OCI-LY7 (cell line): ENCODE measurements around the gene ODC1. TPM values are rescaled to one million over a fixed set of nuclear protein-coding genes. Genes with fewer than 3 reads are reported as not detected.
"Not testable (repeated sequence)": the region's sequence is repeated elsewhere in the genome, so short reads cannot be mapped to it uniquely, and the experiment has no call there.

Source experiments
- BruUV-seq: library from RNA; stranded (reverse); fragments of 400-500 nt; replicated peaks from 2 replicates; lab custom pipeline; 2021; lab: Mats Ljungman, UMichigan
- CTCF ChIA-PET: fragments of 300-600 bp; sonication (Branson Sonifier 250); formaldehyde crosslinking; loops from one replicate; lab custom pipeline; 2022; ENCODE audit warnings: antibody characterized with exemption; ENCODE audit not compliant: unreplicated experiment; lab: Charles Lee
- POLR2A ChIA-PET: fragments of 300-600 bp; sonication (Branson Sonifier 250); formaldehyde crosslinking; loops from one replicate; lab custom pipeline; 2022; ENCODE audit warnings: antibody characterized with exemption; lab: Charles Lee
- DNase-seq: peaks from one replicate; pipeline ENCODE4 v3.0.0-alpha.2; 2015; ENCODE audit warnings: low spot score
- H2AFZ ChIP-seq: fragments of 200-600 bp; sonication (generic), shearing (Covaris generic); 2 replicates; pipeline ENCODE4 v1.6.1; 2014; ENCODE audit warnings: mild to moderate bottlenecking, antibody characterized with exemption, low read length, moderate library complexity
- H3K27ac ChIP-seq: fragments of 200-600 bp; sonication (generic); 2 replicates; pipeline ENCODE4 v1.5.1; 2014; ENCODE audit warnings: mixed run types, low read depth, mild to moderate bottlenecking, moderate library complexity, low read length, inconsistent platforms; ENCODE audit not compliant: poor library complexity, severe bottlenecking
- H3K36me3 ChIP-seq: fragments of 200-600 bp; sonication (generic); 2 replicates; pipeline ENCODE4 v1.6.1; 2014; ENCODE audit warnings: mild to moderate bottlenecking, antibody characterized with exemption, low read length, moderate library complexity, mixed read lengths; ENCODE audit not compliant: insufficient read depth
- H3K4me1 ChIP-seq: fragments of 200-600 bp; sonication (generic); 2 replicates; pipeline ENCODE4 v1.5.1; 2014; ENCODE audit warnings: mild to moderate bottlenecking, low read length; ENCODE audit not compliant: insufficient read depth, poor library complexity, severe bottlenecking
- H3K4me2 ChIP-seq: fragments of 200-600 bp; sonication (generic); 2 replicates; pipeline ENCODE4 v1.6.1; 2014; ENCODE audit warnings: mild to moderate bottlenecking, low read length
- H3K4me3 ChIP-seq: fragments of 200-600 bp; sonication (generic); 2 replicates; pipeline ENCODE4 v1.5.1; 2014; ENCODE audit warnings: mild to moderate bottlenecking, low read depth, low read length; ENCODE audit not compliant: poor library complexity, severe bottlenecking
- H3K79me2 ChIP-seq: fragments of 200-600 bp; sonication (generic); 2 replicates; pipeline ENCODE4 v1.6.1; 2016; ENCODE audit warnings: low read depth, mild to moderate bottlenecking, low read length, moderate library complexity, mixed read lengths; ENCODE audit not compliant: insufficient read depth
- H3K9me2 ChIP-seq: fragments of 200-600 bp; sonication (generic); 2 replicates; pipeline ENCODE4 v1.6.1; 2016; ENCODE audit warnings: mild to moderate bottlenecking, low read length, mixed read lengths; ENCODE audit not compliant: insufficient read depth
- H3K9me3 ChIP-seq: fragments of 200-600 bp; sonication (generic); 2 replicates; pipeline ENCODE4 v1.6.1; 2014; ENCODE audit warnings: mild to moderate bottlenecking, mixed run types, low read length, mixed read lengths
- H4K20me1 ChIP-seq: fragments of 200-600 bp; sonication (generic); 2 replicates; pipeline ENCODE4 v1.6.1; 2014; ENCODE audit warnings: mild to moderate bottlenecking, antibody characterized with exemption, low read length, moderate library complexity, mixed read lengths; ENCODE audit not compliant: insufficient read depth
- EZH2phosphoT487 ChIP-seq: fragments of 200-600 bp; sonication (generic); IDR thresholded peaks from 2 replicates; pipeline ENCODE4 v1.6.1; 2018; ENCODE audit warnings: low read depth, borderline replicate concordance, mild to moderate bottlenecking, mixed run types, antibody characterized with exemption, low read length, moderate library complexity, mixed read lengths
- intact Hi-C: fragments of 100-400 bp; cut with micrococcal nuclease; formaldehyde crosslinking; loops from one replicate; pipeline ENCODE4 v1.10.0; 2022; ENCODE audit not compliant: unreplicated experiment
- total RNA-seq, 2 experiments: library from RNA; depleted of rRNA in 1 of 2; stranded (reverse); fragments of >200 nt in 1 of 2; shearing (Covaris generic) in 1 of 2; gene quantifications; 2 replicates each; pipeline ENCODE4 v1.2.3, GENCODE V29; 2014 to 2022
- TF ChIP-seq, protein P1 (sequence below): fragments of 200-600 bp; sonication (generic); conservative IDR thresholded peaks from 2 replicates; pipeline ENCODE4 v1.5.1; 2014; ENCODE audit warnings: mild to moderate bottlenecking, antibody characterized with exemption, low read length, moderate library complexity, mixed read lengths

Gene ODC1
- total RNA-seq, 2 experiments from 2014 or later = 256 to 273 TPM

DNA sequence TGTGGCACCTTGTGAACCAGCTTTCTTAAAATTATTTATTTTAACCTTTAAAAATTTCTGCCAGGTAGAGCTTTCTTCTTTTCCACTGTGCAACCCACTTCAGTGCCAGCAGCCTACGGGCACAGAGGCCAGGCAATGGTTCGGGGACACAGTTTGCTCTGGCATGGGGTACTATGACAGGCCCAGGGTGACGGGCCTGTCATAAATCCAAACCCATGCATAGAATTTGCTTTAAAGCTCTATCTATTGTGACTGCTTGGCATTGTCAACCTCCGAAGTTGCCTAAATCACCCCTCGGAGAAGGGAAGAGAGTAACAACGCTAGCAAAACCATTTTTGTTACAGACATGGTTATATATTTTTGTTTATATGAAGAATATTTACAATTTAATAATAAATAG is 1.5 kb downstream of the ODC1 start:
- Histone ChIP-seq H3K79me2 (peaks cover 50% of the 10 kb centered on the region), H4K20me1 (peaks cover 47% of the 10 kb centered on the region), H3K4me1 (peaks cover 26% of the 10 kb centered on the region), H3K4me3 (peak overlapping the region; percentile 88), H2AFZ (no peak overlapping the region), H3K27ac (peak overlapping the region; percentile 74), H3K9me3 (no peaks in the 10 kb centered on the region), H3K36me3 (peaks cover 53% of the 10 kb centered on the region), H3K9me2 (no peaks in the 10 kb centered on the region), H3K4me2 (peak overlapping the region; percentile 92)
- intact Hi-C loops = loop anchor here (5.0 to 10.0 kb wide), 7 partner anchors 69 to 1306 kb away; partner anchors contain the start of genes GRHL1, KLF11, PDIA6 and TAF1B
- no TSS peak for BruUV-seq
- CTCF ChIA-PET = no interaction called here
- TF ChIP-seq, protein P1, sequence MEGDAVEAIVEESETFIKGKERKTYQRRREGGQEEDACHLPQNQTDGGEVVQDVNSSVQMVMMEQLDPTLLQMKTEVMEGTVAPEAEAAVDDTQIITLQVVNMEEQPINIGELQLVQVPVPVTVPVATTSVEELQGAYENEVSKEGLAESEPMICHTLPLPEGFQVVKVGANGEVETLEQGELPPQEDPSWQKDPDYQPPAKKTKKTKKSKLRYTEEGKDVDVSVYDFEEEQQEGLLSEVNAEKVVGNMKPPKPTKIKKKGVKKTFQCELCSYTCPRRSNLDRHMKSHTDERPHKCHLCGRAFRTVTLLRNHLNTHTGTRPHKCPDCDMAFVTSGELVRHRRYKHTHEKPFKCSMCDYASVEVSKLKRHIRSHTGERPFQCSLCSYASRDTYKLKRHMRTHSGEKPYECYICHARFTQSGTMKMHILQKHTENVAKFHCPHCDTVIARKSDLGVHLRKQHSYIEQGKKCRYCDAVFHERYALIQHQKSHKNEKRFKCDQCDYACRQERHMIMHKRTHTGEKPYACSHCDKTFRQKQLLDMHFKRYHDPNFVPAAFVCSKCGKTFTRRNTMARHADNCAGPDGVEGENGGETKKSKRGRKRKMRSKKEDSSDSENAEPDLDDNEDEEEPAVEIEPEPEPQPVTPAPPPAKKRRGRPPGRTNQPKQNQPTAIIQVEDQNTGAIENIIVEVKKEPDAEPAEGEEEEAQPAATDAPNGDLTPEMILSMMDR = no peak
- TF ChIP-seq EZH2phosphoT487 = no peak
- POLR2A ChIA-PET = interaction anchor here (0.8 to 2.5 kb wide), 6 partner anchors 9 to 327 kb away, joined by 3 to 11 read pairs (median 4); no protein-coding TSS in a partner anchor
- peak; percentile 37 for DNase-seq

DNA sequence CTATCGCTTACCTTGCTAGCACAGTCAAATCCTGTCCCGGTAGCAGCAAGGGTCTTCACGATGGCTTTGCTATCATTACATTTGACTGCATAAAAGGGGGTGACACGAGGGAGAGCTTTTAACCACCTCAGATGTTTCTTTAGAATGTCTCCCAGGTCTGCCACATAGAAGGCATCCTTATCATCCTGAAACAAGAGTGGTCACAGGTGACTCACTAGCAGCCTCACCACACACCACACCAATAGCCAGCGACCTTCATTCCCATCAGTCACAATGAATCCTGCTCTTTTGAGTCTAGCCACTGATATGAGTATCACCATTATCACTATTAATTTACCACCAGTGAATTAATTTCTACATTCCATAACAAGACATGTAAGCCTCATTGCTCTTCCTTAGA is 3.7 kb downstream of the ODC1 start:
- H3K4me3 ChIP-seq = peak overlapping the region; percentile 88
- H3K9me3 ChIP-seq = no peaks in the 10 kb centered on the region
- peaks cover 50% of the 10 kb centered on the region for H3K79me2 ChIP-seq
- POLR2A ChIA-PET = interaction anchor here (0.7 to 1.4 kb wide), 3 partner anchors 9 to 236 kb away, joined by 4 to 7 read pairs (median 5); no protein-coding TSS in a partner anchor
- no peak for DNase-seq
- peaks cover 23% of the 10 kb centered on the region for H3K4me1 ChIP-seq
- TF ChIP-seq EZH2phosphoT487 = no peak
- TF ChIP-seq, protein P1 = no peak
- H3K9me2 ChIP-seq = no peaks in the 10 kb centered on the region
- CTCF ChIA-PET = interaction anchor here (1.5 kb wide), 1 partner anchor 9 kb away, joined by 8 read pairs; no protein-coding TSS in a partner anchor
- H2AFZ ChIP-seq = no peak overlapping the region
- peak overlapping the region; percentile 92 for H3K4me2 ChIP-seq
- intact Hi-C loops = loop anchor here (10.0 kb wide), 3 partner anchors 400 to 600 kb away; partner anchors contain the start of genes GRHL1, KLF11 and TAF1B
- H3K36me3 ChIP-seq = peaks cover 75% of the 10 kb centered on the region
- H4K20me1 ChIP-seq = peaks cover 47% of the 10 kb centered on the region
- BruUV-seq = no TSS peak
- H3K27ac ChIP-seq = peak overlapping the region; percentile 74

DNA sequence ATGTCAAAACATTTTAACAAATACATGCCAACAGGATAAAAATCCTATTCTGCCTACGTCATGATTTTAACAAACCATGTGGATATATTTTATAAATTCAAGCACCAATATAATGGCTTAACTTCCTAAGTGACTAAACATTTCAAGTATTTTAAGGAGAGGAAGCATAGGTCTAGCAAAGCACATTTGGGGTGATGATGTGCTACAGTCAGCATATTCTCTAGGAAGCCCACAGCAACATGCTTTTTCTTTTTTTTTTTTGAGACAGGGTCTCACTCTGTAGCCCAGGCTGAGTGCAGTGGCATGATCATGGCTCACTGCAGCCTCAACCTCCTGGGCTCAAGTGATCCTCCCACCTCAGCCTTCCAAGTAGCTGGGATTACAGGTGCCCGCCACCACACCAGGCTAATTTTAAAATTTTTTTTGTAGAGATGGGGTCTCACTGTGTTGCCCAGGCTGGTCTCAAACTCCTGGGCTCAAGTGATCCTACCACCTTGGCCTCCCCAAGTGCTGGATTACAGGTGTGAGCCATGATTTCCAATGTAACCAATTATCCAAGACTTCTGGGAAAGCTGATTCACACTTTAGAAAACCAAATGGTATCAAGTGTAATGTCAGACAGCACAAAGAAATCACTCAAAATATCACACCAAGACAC is 5.5 kb downstream of the ODC1 start:
- DNase-seq, POLR2A ChIA-PET, H3K9me3 ChIP-seq, H3K4me2 ChIP-seq, H3K9me2 ChIP-seq, H2AFZ ChIP-seq, CTCF ChIA-PET, BruUV-seq, H3K27ac ChIP-seq, H3K4me3 ChIP-seq: not testable (repeated sequence)
- Histone ChIP-seq H4K20me1 (peaks cover 51% of the 10 kb centered on the region), H3K36me3 (peaks cover 92% of the 10 kb centered on the region), H3K4me1 (peaks cover 14% of the 10 kb centered on the region), H3K79me2 (peaks cover 48% of the 10 kb centered on the region)
- intact Hi-C loops = loop anchor here (10.0 kb wide), 3 partner anchors 398 to 598 kb away; partner anchors contain the start of genes GRHL1, KLF11 and TAF1B
